GM18526 (cell line): ENCODE measurements around the gene SIX2.

Experiments
- POLR2A ChIP-seq: IDR thresholded peaks from 3 replicates; pipeline ENCODE4 v1.6.1; 2011; ENCODE audit not compliant: insufficient read length; ENCODE audit errors: extremely low read depth

SIX2 gene

DNA sequence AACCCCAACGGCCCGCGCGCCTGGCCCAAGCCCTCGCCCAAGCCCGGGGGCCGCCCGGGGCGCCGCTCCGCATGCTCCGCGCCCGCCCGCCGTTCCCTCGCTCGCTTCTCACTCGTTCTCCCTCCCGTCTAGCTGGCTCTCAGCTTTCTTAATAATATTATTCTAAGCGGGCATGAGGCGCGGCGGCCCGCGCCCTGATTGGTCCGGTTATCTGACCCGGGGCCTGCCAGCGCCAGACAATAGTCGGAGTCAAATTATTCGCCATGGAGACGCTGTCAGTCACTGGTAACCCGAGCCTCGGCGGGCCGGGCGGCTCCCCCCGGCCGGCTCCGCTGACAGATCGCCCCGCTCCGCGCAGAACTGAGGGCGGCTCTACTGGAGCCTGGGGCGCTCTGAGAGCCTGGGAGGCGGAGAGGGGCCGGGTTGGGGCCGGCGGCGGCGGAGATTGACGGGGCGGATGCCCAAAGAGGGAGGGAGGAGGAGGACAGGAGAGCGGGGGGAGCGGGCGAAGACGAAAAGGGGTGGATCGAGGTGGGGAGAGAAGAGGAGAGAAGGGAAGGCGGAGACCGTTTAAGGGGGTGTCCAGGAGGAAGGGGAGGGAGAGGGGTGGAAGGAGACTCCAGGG is at the start of gene SIX2:
Gene SIX2 (minus strand): TSS at position 150 of the 625 bp plus-strand sequence. CDS start 342 bp downstream, outside the sequence.
- TF ChIP-seq POLR2A: no peak

- no peak for TF ChIP-seq POLR2A
These were observed 45.9 kb upstream of the SIX2 start for GRCh38 chr2:45055162-45055605.

- no peak for TF ChIP-seq POLR2A
These were observed 44.7 kb upstream of the SIX2 start for GRCh38 chr2:45053966-45054365.

DNA sequence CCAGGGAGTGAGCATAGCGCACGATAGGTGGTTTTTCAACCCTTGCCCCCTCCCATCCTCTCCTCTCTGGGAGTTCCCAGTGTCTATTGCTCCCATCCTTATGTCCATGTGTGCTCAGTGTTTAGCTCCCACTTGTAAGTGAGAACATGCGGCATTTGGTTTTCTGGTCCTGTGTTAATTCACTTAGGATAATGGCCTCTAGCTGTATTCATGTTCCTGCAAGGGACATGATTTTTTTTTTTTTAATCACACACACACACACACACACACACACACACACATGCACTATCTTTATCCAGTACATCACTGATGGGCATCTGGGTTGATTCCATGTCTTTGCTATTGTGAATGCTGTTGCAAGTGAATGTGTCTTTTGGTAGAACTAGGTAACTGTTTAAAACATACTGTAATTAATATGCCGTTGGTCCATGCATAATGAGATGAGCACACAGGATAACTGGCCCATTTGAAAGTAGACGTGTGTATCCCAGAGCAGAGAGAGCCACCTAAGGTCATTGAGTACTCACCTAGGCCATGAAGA is 43.2 kb upstream of the SIX2 start:
- TF ChIP-seq POLR2A: no peak

DNA sequence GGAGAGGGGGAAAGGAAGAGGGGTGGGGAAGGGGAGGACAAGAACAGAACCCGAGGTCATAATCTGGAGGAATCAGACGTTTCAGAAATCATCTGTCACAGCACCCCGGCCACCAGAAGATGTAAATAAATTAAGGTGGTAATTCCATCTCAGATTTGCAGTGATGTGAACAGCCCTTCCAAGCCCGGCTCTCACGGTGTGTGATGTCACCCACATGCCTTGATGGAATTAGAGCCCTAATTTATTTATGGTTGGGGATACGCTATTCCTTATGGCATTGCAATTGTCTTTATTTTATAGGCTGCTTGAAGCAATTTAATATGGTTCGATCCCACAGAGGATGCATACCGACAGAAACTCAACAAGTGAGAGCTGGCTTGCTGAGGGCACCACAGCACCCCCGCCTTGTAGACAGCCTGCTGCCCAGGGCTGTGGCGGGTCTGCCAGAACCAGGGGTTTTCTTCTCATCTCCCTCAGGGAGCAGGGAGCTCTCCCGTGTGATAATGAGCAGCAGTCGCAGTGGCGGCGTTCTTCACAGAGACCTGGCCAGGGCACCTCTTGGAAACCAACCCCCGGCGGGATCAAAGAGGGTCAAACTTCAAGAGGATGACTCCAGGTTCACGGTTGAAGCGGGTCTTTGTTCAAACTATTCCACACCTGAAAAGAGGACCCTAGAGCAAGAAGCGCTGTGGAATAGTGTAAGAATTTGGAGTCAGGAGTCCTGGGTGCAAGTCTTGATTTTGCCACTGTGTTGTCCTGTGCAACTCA is 40.5 kb upstream of the SIX2 start:
- TF ChIP-seq POLR2A: no peak

DNA sequence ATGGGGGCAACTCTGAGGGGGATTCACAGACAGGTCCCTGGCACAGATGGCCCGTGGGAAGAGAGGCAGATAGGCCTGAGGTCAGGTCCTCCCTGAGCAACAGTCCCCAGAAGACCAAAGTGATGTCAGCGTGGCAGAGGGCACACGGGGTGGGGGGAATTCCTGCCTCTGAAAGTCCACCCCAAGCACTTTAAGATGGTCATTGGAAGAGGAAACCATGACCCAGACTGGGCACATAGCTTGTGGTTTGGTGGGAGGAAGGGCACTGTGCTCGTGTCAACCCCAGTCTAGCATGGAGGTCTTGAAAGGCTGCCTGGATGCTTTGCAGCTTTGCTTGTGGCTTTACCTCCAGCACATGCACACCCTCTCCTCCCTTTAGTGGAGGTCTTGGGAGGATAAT is 38.0 kb upstream of the SIX2 start:
- no peak for TF ChIP-seq POLR2A

GRCh38 chr2:45046786-45047185 is 37.5 kb upstream of the SIX2 start:
- TF ChIP-seq POLR2A: no peak

DNA sequence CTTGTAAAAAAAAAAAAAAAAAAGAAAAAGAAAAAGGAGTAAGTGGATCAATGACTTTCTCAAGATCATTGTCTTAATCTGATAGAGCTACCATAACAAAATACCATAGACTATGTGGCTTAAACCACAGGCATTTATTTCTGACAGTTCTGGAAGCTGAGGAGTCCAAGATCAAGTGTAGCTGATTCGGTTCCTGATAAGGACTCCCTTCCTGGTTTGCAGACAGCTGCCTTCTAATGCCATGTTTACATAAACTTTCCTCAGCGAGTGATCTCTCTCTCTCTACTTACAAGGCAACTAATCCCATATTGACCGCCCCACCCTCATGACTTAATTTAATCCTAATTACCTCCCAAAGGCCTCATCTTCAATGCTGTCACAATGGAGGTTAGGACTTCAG is 36.5 kb upstream of the SIX2 start:
- TF ChIP-seq POLR2A: no peak

- TF ChIP-seq POLR2A: no peak
These were observed 35.7 kb upstream of the SIX2 start for GRCh38 chr2:45044916-45045315.

DNA sequence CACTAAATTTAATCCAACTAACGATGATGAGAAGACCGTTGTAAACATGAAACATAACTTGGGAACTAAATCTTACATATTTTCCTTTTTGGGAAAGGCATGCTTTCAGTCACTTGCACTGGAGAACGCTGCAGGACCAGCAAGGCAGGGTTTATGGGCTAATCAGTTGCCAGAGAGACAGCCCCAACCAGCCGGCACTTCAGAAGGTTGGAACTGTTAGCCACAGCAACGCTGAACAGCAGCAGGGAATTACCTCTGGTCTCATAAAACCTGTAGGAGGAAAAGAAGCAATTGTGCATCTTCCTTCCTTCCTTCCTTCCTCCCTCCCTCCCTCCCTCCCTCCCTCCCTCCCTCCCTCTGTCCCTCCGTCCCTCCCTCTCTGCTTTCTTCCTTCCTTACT is 33.9 kb upstream of the SIX2 start:
- TF ChIP-seq POLR2A: no peak

DNA sequence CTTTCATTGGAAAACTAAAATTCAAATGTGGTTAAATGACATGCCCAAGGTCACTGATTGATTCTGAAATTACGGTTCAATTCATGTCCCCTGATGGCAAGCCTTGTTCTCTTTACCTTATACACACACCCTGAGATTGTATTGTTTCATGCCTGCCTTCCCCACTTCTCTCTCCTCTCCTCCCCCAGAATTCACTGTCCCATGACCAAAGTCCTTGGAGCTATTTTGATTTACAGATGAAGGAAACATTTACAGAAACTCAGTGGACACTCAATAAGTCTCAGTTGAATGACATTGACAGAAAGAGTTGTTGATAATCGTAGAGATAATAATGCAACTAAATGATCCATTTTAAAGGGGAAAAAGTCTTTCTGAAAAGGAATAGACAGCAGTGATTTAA is 33.1 kb upstream of the SIX2 start:
- TF ChIP-seq POLR2A: no peak

GRCh38 chr2:45040786-45041185 is 31.5 kb upstream of the SIX2 start:
- TF ChIP-seq POLR2A: no peak

GRCh38 chr2:45033302-45033701 is 24.1 kb upstream of the SIX2 start:
- TF ChIP-seq POLR2A: no peak

DNA sequence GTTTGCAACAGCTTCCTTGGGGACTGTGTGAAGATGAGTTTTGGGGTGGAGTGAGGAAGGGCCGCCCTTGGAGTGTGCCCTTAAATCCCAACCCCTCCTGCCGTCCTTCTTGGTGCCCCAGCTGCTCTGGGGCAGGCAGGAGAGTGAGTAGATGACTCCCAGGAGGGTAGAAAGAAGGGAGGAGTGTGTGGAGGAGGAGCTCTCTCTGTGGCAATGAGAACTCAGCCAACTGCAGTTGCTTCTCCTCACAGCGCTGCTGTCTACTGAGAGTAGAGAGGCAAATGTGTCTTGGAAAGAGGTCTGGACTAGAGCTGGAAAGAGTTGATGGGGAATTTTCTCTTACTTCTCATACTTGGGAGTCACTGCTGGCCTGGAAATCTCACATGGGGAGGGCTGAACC is 21.8 kb upstream of the SIX2 start:
- no peak for TF ChIP-seq POLR2A

DNA sequence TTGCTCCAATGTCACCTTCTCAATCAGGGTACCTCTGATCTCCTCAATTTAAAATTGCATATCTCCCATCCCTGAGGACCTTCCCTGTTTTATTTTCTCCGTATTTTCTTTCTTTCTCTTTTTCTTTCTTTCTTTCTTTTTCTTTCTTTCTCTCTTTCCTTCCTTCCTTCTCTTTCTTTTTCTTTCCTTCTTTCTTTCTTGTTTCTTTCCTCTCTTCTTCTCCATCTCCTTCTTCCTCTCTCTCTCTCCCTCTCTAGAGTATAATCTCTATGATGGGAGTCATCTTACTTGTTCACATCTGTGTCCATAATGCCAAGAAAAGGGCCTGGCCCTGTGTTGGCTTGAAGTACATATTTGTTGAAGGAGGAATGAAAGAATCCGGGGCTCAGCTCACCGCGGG is 21.3 kb upstream of the SIX2 start:
- TF ChIP-seq POLR2A: no peak

GRCh38 chr2:45029215-45029614 is 20.0 kb upstream of the SIX2 start:
- TF ChIP-seq POLR2A: no peak
